HG03432 (cell line): ENCODE data around the gene GOLGA6C.
"Not testable (repeated sequence)": the region's sequence is repeated elsewhere in the genome, so short reads cannot be mapped to it uniquely, and the experiment has no call there.

Experiments used
- ATAC-seq: cut with Tn5 transposase; IDR thresholded peaks from one replicate; pipeline ENCODE4 v1.9.1; 2021; ENCODE audit warnings: mild to moderate bottlenecking, moderate library complexity; ENCODE audit not compliant: unreplicated experiment

Gene GOLGA6C

DNA sequence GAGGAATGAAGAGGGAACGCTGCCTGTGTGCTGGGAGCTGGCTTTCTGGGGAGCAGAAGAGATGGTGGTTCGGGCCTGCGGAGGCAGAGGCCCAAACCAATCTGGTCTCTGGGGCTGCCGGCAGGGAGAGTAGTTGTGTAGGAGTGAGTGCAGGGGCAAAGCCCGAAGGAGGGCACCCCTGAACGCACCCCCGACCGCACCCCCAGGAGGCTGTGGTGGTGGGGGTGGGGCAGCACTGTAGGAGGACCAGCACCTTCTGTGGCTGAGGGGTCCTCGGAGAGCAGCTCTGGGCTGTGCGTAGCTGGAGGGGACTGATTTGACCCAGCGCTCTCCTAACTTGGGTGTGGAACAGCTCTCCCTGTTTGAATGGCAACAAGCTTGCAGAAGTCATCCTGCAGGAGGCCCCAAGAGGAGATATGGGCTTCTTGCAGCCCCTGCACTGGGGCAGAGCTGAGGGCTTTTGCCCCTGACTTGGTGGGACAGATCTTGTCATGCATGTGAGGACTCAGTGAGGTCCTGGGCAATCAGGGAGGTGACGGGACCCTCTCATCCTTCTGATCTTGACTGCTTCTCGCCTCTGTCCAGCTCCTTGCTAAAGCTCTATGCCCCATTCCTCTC lies 30.4 kb upstream of the GOLGA6C start:
- no peak for ATAC-seq

DNA sequence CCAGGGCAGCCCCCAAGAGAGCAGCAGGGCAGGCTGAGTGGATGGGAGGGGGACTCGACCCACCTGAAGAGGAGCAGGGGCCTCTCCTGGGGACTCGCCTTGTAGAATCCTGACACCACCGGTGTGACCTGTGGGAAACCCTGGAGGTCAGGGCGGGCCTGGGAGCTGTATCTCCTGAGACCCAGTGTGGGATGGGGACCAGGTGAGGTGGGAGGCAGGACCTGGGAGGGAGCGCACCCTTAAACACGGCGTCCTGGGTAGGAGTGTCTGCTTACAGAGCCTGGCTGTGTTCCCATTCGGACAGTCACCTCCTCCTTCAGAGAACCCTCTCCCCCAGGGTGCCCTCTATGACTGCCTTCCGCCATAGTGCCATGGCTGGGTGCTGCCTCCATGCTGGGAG lies 29.3 kb upstream of the GOLGA6C start:
- no peak for ATAC-seq

DNA sequence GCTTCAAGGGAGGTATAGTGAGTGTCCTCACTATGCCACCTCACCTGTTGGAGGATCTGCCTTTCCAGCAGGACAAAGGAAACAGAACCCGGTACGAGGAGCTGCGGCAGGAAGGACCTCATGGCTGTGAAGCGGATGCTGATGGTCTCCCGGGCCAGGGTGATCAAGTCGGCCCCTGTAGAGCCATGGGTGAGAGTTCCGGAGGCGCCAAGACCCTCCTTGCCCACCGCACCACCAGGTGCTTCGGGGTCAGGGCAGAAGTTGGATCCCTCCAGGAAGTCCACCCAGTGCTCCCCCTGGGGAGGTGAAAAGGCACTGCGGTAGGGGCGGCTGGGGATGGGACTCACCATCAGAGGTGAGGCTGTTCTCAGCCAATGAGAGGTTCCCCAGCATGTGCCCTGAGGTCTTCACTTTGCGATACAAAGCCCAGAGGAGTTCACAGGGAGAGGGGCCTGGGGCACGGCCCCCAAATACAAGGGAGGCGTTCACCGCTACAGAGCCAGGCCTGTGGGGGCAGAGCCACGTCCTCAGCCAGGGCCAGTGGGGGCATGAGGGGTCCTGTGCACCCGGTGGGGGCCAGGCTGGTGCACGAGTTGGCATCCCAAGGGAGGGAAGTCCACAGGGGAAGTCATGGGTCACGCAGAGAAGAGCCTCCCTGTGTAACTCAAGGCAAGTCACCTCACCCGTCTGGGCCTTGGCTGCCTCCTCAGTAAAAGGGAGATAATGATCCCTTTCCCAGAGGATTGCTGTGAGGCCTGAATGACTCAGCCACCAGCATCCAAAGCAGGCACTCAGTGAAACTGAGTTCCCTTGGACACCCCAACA lies 28.7 kb upstream of the GOLGA6C start:
- ATAC-seq, result no peak

DNA sequence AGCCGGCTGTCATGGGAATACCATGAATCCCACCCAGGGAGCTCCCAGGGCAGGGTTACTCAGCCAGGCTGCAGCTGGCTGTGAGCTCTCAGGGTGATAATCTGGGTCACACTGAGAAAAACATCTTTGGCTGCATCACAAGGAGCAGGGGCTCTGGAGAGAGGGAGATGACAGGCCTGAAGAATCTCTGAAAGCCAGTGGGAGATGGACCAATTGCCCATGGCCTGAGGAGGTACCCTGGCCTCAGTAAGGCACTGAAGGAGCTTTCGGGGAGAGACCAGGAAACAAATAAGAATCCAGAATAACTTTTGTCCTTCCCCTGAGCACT lies 28.2 kb upstream of the GOLGA6C start:
- no peak for ATAC-seq

DNA sequence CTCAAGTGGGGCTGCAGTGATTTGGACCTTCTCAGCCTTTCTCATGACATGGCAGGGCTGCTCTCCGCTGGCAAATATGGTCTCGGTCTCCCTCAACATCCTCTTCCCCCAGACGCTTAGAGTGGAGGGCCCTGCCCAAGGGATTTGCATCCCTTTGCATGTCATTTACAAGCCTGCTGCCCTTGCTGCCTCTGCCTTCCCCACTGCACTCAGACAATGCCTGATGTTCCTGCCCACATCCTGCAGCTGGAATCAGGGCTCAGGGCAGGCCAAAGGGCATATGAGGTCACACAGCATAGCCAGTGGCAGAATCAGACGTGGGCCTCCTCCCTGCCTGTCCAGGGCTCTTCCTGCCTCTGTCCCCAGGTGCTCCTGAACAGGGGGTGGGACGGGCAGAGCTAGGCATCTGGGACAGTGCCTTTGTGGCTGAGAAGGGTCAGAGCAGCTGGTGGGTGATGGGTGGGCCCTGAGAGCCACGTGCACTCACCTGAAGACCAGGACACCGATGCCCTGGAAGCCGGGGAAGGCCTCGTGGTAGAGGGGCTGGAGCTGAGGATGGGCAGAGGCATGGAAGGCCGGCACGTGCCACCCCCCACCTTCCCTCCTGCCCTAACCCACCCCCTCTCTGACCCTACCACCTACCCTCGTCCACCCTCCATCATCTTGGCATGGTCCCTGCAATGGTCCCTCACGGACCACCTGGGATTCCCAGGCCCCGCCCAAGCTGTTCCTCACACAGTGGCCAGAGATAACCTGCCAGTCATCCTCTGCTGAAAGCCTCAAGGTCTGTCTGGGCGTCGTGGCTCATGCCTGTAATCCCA lies 27.4 kb upstream of the GOLGA6C start:
- ATAC-seq, result no peak

DNA sequence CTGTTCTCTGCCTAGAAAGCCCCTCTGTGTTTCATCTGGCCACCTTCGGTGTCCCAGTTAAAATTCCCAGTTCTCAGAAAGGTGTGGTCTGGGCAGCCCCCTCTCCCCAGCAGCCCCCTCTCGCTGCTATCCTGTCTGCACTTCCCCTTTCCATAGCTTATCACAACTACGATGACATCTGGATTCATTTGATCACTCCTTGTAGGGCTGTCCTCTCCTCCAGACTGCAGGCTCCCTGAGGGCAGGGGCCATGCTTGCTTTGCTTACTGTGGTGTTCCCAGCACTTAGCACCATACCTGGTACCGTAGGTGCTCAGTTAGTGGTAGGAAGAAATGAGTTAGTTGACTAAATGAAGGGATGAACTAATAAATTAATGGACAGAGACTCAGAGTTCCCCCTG lies 26.3 kb upstream of the GOLGA6C start:
- ATAC-seq, result no peak

- ATAC-seq, result no peak
Measured at GRCh38 chr15:75232252-75232813, 25.8 kb upstream of the GOLGA6C start.

DNA sequence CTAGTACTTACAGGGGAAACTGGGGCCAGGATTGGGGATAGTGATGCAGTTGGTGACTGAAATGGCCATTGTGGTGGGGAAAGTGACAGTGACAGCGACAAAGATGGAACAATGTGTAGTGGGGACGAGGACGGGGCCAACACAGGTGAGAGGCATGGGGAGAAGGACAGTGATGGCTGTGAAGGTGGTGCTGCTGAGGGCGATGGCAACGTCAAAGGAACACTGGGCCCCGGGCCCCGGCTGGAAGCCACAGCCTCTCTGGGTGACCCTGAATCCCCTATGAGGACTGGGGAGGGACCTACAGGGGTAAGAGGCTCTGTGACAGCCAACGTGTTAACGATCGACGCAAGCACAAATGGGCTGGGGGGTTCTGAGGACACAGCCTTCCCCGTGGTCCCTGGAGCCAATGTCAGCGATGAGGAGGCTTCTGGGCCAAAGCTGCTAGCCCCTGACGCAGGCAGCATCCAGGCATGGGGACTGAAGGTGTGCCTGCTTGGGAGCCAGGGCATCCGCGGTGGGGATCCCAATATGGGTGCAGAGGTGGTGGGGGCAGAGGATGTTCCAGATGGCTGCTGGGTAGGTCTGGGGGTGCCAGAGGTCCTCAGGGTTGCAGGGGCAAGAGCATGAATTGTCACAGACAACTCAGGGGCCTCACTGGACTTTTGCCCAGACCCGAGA lies 25.2 kb upstream of the GOLGA6C start:
- no peak for ATAC-seq

DNA sequence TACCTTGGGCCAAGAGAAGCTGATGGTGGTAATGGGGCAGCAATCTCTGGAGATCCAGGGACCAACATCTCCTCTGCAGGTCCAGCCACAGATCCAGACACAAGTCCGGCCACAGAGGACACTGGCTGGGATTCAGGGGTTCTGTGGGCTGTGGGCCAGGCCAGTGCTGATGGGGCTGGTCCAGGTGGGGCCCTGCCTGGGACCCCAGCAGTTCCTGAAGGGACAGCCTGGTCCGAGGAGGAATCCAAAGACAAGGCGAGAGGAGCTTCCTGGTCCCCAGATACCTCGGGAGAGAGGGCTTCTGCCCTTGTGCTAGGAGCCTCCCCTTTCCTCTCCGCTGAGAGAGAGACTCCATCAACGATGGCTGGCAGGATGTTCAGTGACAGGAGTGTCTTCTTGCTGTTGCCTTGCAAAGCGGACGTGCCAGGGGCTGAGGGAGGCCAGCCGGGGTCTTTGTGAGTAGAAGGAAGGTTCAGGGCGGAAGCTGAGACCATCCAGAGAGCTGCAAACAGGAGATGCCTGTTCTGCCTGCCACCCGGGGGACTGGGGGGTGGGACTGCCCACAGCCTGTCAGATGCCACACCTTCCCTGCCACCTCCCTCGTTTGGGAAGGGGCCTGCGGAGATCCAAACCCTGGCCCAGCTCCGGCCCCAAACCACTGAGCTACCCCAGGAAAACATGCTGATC lies 24.5 kb upstream of the GOLGA6C start:
- ATAC-seq, result no peak

GRCh38 chr15:75234191-75234810 lies 23.8 kb upstream of the GOLGA6C start:
- ATAC-seq, result no peak

DNA sequence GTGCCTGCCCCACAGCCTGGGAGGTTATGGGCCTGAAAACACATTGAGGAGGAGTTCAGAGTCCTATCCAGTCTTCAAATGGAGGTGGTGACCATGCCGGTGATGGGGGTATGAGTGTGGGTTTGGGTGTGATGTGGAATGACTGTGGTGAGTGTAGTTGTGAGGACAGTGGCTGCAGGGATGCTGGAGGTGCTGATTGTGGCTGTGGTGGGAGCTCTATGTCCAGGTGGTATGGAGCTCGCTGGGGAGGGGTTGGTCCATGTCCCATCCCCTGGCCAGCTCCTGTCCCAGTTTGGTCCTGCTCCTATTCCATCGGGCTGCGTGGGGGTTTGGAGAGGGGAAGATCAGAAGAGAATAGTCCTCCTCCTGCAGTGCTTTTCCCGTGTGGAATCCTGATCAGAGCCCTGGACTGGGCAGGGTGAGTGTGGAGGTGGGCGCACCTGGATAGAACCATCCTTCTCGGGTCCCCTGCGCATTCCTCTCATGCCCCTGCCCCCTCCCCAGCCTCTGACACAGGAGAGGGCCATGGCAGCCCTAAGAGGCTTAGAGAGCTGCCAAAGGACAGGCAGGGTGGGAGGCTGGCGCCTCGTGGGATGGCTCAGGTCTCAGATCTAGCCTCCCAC lies 23.0 kb upstream of the GOLGA6C start:
- ATAC-seq, result no peak

DNA sequence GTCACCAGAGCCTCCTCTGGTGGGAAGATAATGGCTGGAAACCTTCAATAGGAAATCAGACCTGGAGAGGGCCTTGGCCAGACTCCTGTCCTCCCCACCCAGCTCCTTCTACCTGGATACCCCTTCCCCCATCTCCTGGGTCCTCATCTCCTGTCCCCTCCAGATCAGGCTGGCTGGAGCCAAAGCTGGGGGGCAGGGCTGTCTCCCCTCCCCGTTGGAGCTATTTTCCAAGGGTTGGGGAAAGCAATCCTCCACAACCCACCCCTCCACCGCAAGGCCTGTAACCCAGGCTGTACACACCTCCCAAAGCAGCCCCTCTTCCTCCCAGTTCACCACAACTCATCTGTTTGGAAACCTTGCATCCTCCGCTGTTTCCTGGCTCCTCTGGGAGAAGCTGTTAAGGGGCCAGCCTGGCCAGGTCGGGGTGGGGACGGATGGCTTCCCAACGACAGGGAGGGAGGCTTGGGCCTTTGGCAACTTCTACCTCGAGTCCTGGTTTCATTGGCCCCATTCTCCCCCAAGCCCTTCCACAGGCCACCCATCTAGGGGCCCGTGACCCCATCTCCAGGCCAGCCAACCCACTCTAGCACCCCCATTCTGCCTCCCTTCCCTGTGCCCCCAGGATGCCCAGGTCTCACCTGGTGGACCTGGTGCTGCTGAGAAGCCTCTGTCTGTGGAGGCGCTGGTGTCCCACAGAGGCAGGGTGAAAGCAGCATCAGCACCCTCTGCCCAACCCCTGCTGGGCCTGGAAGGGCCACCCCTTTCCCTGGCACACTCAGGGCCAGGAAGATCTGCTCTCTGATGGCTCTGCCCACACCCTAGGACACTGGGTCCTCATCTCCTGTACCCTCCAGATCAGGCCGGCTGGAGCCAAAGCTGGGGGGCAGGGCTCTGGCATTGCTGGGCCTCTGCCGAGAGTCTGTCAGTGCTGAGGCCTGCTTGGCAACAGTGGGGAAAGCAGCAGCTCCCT lies 22.1 kb upstream of the GOLGA6C start:
- ATAC-seq, result no peak

- ATAC-seq, result no peak
Measured at GRCh38 chr15:75237316-75237982, 20.7 kb upstream of the GOLGA6C start.

GRCh38 chr15:75238150-75238549 lies 20.0 kb upstream of the GOLGA6C start:
- no peak for ATAC-seq

DNA sequence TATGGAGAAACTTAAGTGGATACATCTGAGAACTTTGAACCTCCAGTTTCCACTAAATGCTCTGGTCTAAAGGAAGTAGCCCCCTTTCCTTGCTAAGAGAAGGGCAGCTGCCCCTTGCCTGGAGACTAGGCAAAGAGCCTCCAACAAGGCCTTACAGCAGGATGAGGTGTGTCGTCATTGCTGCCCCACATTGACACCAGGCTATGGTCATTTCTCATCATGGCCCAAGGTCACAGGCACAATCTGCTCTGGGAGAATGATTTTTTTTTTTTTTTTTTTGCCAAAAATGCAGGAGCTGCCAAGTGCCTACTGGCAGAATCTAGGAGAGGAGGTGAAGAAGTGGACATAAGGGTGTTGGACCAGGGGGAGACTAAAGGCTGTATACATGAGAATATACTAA lies 12.4 kb upstream of the GOLGA6C start:
- ATAC-seq, result not testable (repeated sequence)

GRCh38 chr15:75248991-75249390 lies 9.1 kb upstream of the GOLGA6C start:
- ATAC-seq, result not testable (repeated sequence)

DNA sequence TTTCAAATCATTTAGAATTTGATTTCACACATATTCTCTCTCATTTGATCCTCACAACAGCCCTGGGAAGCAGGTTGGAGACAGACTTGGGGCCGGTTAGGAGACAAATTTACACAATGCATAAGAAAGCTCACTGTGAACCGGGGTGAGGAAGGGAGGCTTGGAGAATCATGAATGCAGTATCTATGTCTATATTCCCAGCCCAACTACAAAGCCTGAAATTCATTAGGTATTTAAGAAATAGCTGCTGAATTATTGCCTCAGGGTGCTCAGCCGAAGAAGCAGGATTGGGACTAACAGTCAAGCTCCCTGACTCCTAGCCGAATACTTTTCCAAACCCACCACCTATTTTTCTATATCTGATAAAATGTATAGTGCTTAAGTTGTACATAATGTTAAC lies 8.4 kb upstream of the GOLGA6C start:
- ATAC-seq, result no peak

- not testable (repeated sequence) for ATAC-seq
Measured at GRCh38 chr15:75251343-75251742, 6.8 kb upstream of the GOLGA6C start.
